GM19397 (cell line): ENCODE measurements around the gene KNL1.
A peak's percentile ranks its signal among the peaks of the same experiment; 100 is the strongest.
"Not testable (repeated sequence)": the region's sequence is repeated elsewhere in the genome, so short reads cannot be mapped to it uniquely, and the experiment has no call there.

Experiments used
- ATAC-seq: cut with Tn5 transposase; IDR thresholded peaks from one replicate; pipeline ENCODE4 v1.9.1; 2021; ENCODE audit warnings: mild to moderate bottlenecking, moderate library complexity; ENCODE audit not compliant: unreplicated experiment

Gene KNL1, protein sequence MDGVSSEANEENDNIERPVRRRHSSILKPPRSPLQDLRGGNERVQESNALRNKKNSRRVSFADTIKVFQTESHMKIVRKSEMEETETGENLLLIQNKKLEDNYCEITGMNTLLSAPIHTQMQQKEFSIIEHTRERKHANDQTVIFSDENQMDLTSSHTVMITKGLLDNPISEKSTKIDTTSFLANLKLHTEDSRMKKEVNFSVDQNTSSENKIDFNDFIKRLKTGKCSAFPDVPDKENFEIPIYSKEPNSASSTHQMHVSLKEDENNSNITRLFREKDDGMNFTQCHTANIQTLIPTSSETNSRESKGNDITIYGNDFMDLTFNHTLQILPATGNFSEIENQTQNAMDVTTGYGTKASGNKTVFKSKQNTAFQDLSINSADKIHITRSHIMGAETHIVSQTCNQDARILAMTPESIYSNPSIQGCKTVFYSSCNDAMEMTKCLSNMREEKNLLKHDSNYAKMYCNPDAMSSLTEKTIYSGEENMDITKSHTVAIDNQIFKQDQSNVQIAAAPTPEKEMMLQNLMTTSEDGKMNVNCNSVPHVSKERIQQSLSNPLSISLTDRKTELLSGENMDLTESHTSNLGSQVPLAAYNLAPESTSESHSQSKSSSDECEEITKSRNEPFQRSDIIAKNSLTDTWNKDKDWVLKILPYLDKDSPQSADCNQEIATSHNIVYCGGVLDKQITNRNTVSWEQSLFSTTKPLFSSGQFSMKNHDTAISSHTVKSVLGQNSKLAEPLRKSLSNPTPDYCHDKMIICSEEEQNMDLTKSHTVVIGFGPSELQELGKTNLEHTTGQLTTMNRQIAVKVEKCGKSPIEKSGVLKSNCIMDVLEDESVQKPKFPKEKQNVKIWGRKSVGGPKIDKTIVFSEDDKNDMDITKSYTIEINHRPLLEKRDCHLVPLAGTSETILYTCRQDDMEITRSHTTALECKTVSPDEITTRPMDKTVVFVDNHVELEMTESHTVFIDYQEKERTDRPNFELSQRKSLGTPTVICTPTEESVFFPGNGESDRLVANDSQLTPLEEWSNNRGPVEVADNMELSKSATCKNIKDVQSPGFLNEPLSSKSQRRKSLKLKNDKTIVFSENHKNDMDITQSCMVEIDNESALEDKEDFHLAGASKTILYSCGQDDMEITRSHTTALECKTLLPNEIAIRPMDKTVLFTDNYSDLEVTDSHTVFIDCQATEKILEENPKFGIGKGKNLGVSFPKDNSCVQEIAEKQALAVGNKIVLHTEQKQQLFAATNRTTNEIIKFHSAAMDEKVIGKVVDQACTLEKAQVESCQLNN (N-terminal part only)

DNA sequence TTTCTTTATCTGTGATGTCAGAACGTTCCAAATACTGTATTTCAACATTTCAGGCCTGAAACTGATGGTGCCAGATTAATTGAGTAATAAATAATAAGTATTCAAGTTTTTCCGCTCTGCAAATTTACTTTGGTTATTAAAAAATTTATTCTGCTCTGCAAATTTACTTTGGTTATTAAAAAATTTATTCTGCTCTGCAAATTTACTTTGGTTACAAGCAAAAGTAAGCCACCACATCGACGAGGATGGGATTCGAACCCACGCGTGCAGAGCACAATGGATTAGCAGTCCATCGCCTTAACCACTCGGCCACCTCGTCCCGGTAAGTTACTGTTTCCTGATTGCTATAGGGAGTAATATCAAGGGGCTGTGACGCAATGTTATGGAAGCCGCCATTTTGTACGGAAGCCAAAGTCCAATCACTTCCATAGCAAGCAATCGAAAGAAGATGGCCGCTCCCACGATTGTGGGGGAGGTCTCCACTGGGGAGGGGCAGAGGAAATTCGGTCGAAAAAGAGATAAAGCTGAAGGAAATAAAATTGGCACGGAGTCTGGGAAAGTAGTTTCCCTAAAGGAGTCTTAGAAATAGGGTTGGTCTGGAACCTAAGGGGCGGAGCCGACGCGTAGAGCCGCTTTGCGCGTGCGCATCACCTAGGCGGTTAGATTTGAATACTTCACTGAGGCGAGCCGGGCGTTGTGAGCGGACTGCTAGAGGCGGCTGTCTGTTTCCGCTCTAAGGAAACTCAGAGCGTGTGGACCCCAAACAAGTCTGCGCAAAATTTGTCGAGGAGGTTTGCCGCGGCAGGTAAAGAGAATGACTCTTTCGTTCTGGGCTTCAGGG is at the start of gene KNL1:
TSS of gene KNL1 (plus strand) at position 662 of the 841 bp plus-strand sequence. CDS start 8,683 bp downstream, outside the sequence.
- ATAC-seq, result peak; percentile 75

DNA sequence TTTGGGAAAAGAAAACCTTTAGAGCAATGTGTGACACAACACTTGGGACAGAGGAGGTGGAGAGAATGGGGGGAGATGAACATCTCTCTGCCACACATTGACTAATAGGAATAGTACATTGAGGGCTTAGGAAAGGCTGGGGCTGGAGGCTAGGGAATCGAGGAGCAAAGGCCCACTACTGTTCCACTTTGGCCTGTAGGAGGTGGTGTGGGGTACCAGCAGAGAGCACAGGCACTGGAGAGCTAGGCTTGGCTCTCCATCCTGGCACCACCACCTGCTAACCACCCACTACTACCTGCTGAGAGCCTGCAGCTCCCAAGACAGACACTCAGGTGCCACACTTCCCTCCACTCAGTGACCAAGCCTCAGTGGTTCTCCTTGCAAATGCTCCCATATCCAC is 48.6 kb upstream of the KNL1 start:
- ATAC-seq, result no peak

DNA sequence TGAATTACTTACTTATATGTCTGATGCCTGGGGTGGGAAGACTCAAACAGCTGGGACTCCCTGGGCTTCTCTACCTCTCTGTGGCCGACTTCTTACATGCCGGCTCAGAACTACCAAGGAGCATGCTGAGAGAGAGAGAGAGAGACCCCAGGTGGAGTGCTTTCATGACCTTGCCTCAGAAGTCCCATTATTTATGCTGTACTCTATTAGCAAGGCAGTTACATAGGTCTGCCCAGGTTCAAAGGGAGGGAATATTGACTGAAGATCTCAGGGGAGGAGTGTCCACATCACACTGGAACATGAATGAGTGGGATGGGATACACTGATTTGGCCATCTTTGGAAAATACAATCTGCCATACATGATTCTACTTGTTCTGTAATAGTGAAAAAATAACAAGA is 45.4 kb upstream of the KNL1 start:
- no peak for ATAC-seq

DNA sequence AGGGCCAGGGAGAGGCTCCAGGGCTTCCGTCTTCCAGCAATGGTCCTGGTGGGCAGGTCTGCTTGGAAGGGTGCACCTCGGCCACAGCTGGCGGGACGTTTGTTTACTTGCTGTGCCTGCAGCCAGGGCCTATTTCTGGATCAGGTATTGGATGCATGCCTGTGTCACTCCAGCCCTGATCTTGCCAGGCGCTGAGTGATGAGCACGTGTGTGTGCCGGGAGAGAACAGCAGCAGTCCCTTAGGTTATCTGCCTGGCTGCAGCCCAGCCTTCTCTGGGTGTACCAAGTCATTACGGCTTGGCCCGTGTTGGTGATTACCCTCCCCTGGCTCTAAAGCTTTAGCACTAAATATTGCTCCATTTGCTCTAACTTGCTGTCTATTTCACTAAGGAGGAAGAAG is 44.2 kb upstream of the KNL1 start:
- peak; percentile 3 for ATAC-seq

DNA sequence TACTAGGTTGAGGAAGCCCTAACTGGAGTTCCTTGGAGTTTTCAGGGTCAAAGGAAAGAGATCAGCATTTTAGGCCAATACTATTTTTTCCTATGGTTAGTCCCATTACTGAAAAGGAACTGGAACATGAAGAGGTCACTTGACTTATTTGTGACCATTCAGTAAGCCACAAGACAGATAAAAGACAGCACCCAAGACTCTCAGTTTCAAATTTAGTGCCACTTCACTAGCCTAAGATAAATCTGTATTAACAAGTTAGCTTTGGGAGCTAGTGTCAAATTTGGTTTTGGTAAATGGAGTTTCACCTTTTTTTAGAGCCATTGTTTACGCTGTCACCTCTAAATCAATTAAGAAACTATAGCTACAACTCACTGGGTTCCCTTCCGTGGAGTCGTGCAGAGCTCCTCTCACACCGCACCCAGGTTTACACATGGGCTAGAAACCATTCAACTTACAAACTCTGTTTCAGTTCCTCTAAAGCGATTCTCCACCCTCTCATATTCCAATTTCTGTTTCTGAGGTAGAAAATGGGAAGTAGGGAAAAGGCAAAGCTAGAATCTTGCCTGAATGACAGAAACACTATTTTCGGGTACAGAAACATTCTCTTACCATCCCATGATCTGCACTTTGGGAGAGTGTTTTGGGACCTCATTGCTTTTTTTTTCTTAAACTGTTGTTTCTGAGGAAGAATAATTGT is 43.6 kb upstream of the KNL1 start:
- peak; percentile 60 for ATAC-seq

DNA sequence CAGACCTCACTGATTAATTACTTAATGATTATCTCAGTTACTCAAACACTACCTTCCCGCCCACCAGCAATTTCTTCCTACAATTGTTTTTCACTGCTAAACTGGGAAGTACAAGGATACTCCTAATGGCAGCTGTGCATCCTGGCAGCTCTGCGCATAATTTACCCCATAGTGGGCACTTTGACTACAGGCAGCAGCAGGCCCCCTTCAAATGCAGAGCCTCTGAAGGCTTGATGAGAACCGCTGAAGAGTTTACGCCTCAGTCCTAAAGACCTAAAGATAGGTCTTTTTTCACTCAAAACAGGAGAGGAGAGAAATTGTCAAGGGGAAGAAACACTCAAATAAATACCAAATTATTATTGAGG is 39.9 kb upstream of the KNL1 start:
- ATAC-seq, result no peak

DNA sequence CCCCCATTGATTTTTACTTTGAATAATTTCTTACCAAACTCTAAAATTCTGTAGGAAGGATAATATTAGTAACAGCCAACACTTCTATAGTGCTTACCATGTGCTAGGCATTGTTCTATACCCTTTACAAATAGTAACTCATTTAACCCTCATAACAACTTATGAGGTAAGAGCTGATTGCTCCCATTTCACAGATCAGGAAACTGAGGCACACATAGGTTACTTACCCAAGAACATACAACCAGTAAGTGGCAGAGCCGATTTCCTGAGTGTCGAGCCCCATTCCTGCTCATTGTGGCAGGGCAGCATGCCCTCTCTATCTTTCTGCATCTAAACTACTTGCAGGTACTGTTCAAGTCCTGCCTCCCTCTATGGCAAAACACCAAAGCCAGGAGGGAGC is 38.2 kb upstream of the KNL1 start:
- ATAC-seq, result no peak

DNA sequence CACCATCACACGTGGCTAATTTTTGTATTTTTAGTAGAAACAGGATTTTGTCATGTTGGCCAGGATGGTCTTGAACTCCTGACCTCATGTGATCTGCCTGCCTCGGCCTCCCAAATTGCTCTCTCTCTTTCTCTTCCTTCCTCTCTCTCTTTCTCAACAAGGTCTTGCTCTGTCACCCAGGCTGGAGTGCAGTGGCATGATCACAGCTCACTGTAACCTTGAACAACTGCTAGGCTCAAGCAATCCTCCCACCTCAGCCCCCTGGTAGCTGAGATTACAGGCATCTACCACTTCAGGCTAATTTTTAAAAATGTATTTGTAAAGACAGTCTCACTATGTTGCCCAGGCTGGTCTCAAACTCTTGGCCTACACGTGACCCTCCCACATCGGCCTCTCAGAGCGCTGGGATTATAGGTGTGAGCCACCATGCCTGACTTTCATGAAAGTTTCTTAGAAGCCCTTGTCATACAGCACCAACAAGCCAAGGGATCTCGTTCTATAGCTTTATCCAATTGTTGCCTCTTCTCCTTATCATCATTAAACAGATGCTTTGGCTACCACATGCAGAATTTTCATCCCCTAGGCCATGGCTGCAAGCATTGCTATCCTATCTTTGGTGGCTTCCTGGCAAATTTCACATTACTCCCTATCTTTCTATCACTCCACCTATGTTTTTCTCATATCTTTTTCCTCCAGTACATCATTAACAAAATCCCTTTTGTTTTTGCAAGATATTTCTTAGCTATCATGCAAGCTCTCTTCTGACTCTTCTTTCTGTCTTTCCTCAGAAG is 34.9 kb upstream of the KNL1 start:
- ATAC-seq, result no peak

DNA sequence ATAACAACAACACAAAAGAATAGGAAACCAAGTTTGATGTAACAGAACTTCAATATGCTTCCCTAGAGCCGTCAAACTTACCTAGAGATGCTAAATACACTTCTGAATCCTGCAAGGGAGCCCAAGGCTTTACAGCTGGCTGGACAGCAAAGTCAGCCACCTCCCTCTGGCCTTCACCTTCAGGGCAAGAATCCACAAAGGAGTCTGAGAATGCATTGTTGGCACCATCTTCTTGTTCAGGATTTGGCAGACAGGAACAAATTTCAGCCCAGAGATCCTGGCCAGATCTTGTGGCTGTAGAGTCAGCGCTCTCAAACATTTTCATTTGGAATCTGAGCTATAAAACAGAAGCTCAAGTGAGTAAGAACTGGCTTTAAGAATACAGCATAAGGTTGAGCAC is 31.4 kb upstream of the KNL1 start:
- ATAC-seq, result no peak

DNA sequence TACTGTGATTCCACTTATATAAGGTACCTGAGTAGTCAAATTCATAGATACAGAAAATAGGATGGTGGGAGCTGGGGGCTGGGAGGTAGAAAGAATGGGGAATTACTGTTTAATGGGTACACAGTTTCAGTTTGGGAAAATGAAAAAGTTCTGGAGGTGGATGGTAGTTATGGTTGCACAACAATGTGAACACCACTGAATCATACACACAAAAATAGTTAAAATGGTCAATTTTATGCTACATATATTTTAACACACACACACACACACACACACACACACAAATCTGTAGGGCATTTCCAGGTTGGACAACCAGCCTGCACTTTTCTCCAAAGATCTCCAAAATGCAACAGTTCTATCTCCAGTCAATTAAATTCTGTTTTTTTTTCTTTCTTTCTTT is 30.6 kb upstream of the KNL1 start:
- no peak for ATAC-seq

DNA sequence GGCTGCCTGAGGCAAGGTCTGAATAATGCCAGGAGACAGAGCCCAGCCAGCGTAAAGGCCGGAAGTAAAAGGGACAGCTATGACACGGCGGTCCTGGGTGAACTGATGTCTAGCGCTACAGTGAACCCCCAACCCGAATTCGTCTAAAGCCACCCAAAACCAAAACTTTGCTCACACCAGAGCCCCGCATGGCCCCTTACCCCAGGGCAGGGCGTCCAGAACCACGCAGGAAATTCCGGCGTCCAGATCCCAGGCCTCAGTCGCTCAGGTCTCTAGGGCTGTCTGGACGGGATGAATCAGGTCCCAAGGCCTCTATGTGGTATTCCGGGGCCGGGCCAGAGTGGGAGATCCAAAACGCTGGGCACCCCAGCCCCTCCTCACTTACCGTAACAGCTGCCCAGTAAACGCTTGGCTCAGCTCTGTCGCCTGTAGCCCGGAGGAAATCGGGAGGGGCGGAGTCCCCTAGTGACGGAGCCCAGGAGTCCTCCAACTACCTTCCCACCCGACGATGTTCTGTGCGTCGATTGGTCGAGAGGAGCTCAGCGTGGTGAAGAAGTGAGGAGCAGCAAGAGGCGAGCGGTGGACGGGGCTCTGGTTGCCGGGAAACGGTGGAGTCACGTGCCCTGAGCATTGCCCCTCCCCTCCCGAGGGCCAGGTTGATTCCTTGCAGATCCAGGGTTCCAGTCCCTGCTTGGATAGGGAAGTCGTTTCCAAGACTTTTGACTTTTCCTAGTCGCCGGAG is 29.3 kb upstream of the KNL1 start, which contains the start of gene CCDC32:
TSS of gene CCDC32 (minus strand) at position 452 of the 742 bp plus-strand sequence. CDS start 2,027 bp downstream, outside the sequence.
- ATAC-seq, result peak; percentile 90

DNA sequence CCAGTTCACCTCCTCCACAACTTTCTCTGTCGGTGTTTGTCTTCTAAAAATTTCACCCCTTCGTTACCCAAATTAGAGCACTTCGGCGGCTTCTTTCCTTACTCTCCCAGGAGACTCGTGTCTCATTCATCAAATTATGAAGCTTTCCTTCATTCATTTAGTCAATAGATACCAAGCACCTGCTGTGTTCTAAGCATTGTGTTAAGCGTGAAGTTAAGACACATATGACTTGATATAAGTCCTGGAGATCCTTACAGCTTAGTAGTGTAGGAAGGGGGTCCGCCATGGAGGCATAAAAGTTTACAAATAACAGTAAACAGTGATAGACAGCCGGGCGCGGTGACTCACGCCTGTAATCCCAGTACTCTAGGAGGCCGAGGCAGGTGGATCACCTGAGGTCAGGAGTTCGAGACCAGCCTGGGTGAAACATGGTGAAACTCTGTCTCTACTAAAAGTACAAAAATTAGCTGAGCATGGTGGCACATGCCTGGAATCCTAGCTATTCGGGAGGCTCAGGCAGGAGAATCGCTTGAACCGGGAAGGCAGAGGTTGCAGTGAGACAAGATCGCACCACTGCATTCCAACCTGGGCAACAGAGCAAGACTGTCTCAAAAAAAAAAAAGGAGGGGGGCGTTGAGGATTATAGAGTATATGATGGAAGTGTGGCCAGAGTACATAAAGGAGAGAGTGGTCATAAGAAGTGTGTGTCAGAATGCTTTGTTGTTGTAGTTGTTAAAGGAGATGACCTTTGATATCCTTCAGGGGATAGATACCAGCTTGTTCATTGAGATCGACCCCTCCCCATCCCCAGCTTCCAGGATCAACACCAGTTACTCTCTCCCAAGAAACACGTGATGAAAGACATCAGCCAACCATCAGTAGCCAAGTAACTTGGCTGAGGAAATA is 28.5 kb upstream of the KNL1 start:
- no peak for ATAC-seq

DNA sequence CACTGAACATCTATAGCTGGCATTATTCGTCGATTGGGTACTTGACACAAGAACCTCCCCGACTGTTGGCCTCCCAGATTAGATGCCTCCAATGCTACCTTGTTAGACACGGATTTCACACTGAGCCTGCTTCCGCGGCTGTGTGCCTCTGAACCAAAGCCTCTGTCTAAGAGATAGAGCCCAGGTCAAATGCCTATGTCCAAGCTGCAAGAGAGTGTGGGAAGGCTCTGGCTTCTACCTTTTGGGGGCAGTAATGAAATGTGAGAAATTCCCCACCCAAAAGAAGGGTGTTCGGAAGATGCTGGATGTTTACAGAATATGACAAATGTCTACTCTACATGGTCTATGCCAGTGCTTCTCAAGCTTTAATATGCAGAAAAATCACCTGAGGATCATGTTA is 26.9 kb upstream of the KNL1 start:
- no peak for ATAC-seq

DNA sequence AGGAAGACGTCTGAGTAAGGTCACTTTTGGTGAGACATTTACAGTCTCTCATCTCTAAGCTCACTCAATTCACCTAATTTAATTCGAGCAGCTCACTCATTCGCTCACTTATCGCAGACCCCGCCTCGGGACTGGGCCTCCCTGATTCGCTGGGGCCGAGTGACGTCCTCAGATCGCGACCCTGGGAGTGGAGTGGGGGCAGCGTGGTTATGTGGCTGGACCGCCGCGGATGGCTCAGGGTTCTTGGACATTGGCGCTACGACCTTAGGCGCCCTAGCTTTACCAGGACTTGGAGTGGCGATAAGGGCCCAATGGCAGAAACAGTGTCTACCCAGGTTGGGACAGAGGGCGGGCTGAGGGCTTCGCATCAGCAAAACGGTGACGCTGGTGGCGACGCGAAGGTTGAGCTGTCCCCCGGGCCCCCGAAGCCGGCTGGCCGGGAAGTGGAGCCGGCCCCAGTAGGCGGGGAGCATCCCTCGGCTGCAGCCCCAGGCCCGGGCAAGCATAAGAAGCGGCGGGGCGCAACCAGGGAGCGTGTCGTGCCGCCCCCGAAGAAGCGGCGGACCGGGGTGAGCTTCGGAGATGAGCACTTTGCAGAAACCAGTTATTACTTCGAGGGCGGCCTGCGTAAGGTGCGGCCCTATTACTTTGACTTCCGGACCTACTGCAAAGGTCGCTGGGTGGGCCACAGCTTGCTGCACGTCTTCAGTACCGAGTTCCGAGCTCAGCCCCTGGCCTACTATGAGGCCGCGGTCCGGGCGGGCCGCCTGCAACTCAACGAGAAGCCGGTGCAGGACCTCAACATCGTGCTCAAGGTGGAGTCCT is 24.7 kb upstream of the KNL1 start, which contains the start of gene RPUSD2:
TSS of gene RPUSD2 (plus strand) at position 171 of the 825 bp plus-strand sequence. CDS start at position 210, 39 bp downstream.
- ATAC-seq, result peak; percentile 58

DNA sequence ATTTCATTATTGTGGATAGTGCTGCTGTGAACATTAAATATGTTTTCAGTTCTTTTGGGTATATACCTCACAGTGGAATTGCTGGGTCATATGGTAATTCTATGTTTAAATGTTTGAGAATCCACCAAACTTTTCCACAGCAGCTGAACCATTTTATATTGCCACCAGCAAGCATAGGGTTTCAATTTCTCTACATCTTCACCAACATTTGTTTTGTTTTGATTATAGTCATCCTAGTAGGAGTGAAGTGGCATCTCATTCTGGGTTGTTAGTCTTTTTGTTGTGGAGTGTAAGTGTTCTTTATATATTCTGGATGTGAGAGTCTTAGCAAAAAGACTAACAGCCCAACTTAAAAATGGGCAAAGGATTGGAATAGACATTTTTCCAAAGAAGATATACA is 18.9 kb upstream of the KNL1 start:
- no peak for ATAC-seq

DNA sequence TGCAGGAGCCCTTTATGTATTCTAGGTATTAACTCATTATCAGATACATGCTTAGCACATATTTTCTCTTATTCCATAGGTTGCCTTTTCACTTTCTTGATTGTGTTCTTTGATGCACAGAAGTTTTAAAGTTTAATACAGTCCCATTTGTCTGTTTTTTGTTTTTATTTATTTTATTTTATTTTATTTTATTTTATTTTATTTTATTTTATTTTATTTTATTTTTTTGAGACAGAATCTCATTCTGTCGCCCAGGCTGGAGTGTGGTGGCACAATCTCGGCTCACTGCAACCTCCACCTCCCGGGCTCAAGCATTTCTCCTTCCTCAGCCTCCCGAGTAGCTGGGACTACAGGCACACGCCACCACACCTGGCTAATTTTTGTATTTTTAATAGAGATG is 17.1 kb upstream of the KNL1 start:
- not testable (repeated sequence) for ATAC-seq
